ENCODE results near the gene ARID1B.

- TF ChIP-seq POLR2A (IDR thresholded peaks at IDR 0.05) (no peak), CTCF (IDR thresholded peaks at IDR 0.05) (peak in 1 of 6 experiments; percentile 4)
Measured at GRCh38 chr6:156808287-156808686, 31.1 kb downstream of the ARID1B start.
